Keratinocyte (primary cell): Measurements from ENCODE around the gene CFAP54. TPM values are rescaled to one million over a fixed set of nuclear protein-coding genes. Genes with fewer than 3 reads are reported as not detected.

ENCODE experiments used
- DNase-seq: peaks from one replicate; pipeline ENCODE4 v3.0.0-alpha.2; 2011; ENCODE audit warnings: low read depth, missing footprints, low spot score
- FAIRE-seq: peaks from 2 replicates; lab custom pipeline; 2011; peaks lifted over from hg19 to GRCh38; lab: Jason Lieb, UNC
- H2AFZ ChIP-seq: 2 replicates; pipeline ENCODE4 v1.6.0; 2012; ENCODE audit warnings: low read length, control low read depth, inconsistent platforms; ENCODE audit not compliant: control insufficient read depth
- H3K27ac ChIP-seq: 2 replicates; pipeline ENCODE4 v1.5.1; 2011; ENCODE audit warnings: low read length; ENCODE audit not compliant: control insufficient read depth, insufficient read depth
- H3K27me3 ChIP-seq: 3 replicates; pipeline ENCODE4 v1.6.0; 2011; ENCODE audit warnings: low read length; ENCODE audit not compliant: control insufficient read depth, insufficient read depth; ENCODE audit errors: extremely low read depth
- H3K36me3 ChIP-seq, 2 experiments: 2 replicates in 1 of 2; 3 replicates in 1 of 2; pipeline ENCODE4 v1.5.1; 2011; ENCODE audit warnings: low read length in 2 of 2, mild to moderate bottlenecking in 1 of 2; ENCODE audit not compliant: control insufficient read depth in 2 of 2, insufficient read depth in 2 of 2; ENCODE audit errors: extremely low read depth in 1 of 2
- H3K4me1 ChIP-seq: 3 replicates; pipeline ENCODE4 v1.5.1; 2011; ENCODE audit warnings: low read length; ENCODE audit not compliant: control insufficient read depth, insufficient read depth; ENCODE audit errors: extremely low read depth
- H3K4me2 ChIP-seq: 3 replicates; pipeline ENCODE4 v1.6.0; 2011; ENCODE audit warnings: low read depth, low read length; ENCODE audit not compliant: control insufficient read depth, insufficient read depth; ENCODE audit errors: extremely low read depth
- H3K4me3 ChIP-seq, 3 experiments: fragments of 200-600 bp in 1 of 3; sonication (generic) in 1 of 3; 2 replicates in 2 of 3; 3 replicates in 1 of 3; pipeline ENCODE4 v1.5.1; 2011 to 2016; ENCODE audit warnings: low read length in 3 of 3, mild to moderate bottlenecking in 3 of 3, control low read depth in 2 of 3, inconsistent platforms in 1 of 3, low read depth in 1 of 3, mixed read lengths in 1 of 3, mixed run types in 1 of 3, moderate library complexity in 1 of 3; ENCODE audit not compliant: control insufficient read depth in 2 of 3, insufficient read depth in 2 of 3; ENCODE audit errors: extremely low read depth in 1 of 3
- H3K79me2 ChIP-seq: 2 replicates; pipeline ENCODE4 v1.6.0; 2012; ENCODE audit warnings: low read length; ENCODE audit not compliant: control insufficient read depth, insufficient read depth
- H3K9ac ChIP-seq: 3 replicates; pipeline ENCODE4 v1.6.0; 2011; ENCODE audit warnings: low read length; ENCODE audit not compliant: control insufficient read depth, insufficient read depth; ENCODE audit errors: extremely low read depth
- H3K9me1 ChIP-seq: 3 replicates; pipeline ENCODE4 v1.6.0; 2011; ENCODE audit warnings: low read length; ENCODE audit not compliant: control insufficient read depth, insufficient read depth; ENCODE audit errors: extremely low read depth
- H3K9me3 ChIP-seq: 2 replicates; pipeline ENCODE4 v1.5.1; 2012; ENCODE audit warnings: low read depth, low read length; ENCODE audit not compliant: control insufficient read depth
- H4K20me1 ChIP-seq: 3 replicates; pipeline ENCODE4 v1.6.0; 2011; ENCODE audit warnings: low read length; ENCODE audit not compliant: control insufficient read depth, insufficient read depth; ENCODE audit errors: extremely low read depth
- CTCF ChIP-seq, 3 experiments: IDR thresholded peaks in 1 of 3; conservative IDR thresholded peaks in 1 of 3; optimal IDR thresholded peaks in 1 of 3; 2 replicates in 2 of 3; 3 replicates in 1 of 3; pipeline versions ENCODE3 to v1.5.1; 2011; ENCODE audit warnings: low read length in 3 of 3, mild to moderate bottlenecking in 3 of 3, moderate library complexity in 2 of 3, control low read depth in 1 of 3, inconsistent platforms in 1 of 3; ENCODE audit not compliant: insufficient read depth in 2 of 3; ENCODE audit errors: extremely low read depth in 1 of 3
- EZH2 ChIP-seq: IDR thresholded peaks from one replicate; pipeline ENCODE4 v1.6.1; 2012; ENCODE audit warnings: inconsistent platforms, mild to moderate bottlenecking, low read length, moderate library complexity
- dilution Hi-C: fragments of 300-500 bp; cut with MboI; formaldehyde crosslinking; loops from one replicate; pipeline ENCODE4 v1.7.0; 2020; ENCODE audit warnings: low sequenced_read_pairs; ENCODE audit not compliant: extremely low pct_ligation_motif_present
- polyA plus RNA-seq, 5 experiments: library from polyadenylated mRNA; depleted of rRNA in 3 of 5; stranded (reverse) in 3 of 5; stranded (forward) in 1 of 5; unstranded in 1 of 5; fragments of >200 nt; gene quantifications; 1 replicate in 1 of 5; 2 replicates in 3 of 5; 3 replicates in 1 of 5; pipeline versions ENCODE4 v1.2.1 to v1.2.3, GENCODE V29; 2011 to 2012; ENCODE audit warnings: missing spikeins in 2 of 5, low read depth in 1 of 5, low replicate concordance in 1 of 5

Gene CFAP54
- polyA plus RNA-seq, 1 donor (not counting 4 experiments of a cell fraction or from before 2014, with no cell fraction given): 1.2 TPM

GRCh38 chr12:96474206-96474605 is 15.2 kb upstream of the CFAP54 start:
- Histone ChIP-seq H3K9ac (no peak overlapping the region), H3K27ac (no peak overlapping the region), H3K27me3 (no peaks in the 10 kb centered on the region), H3K9me3 (no peaks in the 10 kb centered on the region), H3K9me1 (no peaks in the 10 kb centered on the region), H3K4me1 (peaks cover 14% of the 10 kb centered on the region), H2AFZ (no peak overlapping the region), H4K20me1 (no peaks in the 10 kb centered on the region), H3K79me2 (no peaks in the 10 kb centered on the region), H3K4me2 (no peak overlapping the region), H3K4me3 (no peak overlapping the region), H3K36me3 (no peaks in the 10 kb centered on the region)
- no peak for FAIRE-seq
- DNase-seq: no peak
- no peak for TF ChIP-seq CTCF (optimal IDR thresholded peaks at IDR 0.05 in 1 of 3, IDR thresholded peaks at IDR 0.05 in 1 of 3, conservative IDR thresholded peaks at IDR 0.05 in 1 of 3; ENCODE audit: extremely low read depth in 1 of 3, insufficient read depth in 2 of 3, low read length in 3 of 3)
- no peak for TF ChIP-seq EZH2
- dilution Hi-C loops: no loop called here

- FAIRE-seq: no peak
- DNase-seq: no peak
- Histone ChIP-seq H3K4me1 (peaks cover 12% of the 10 kb centered on the region), H2AFZ (no peak overlapping the region), H3K4me3 (no peak overlapping the region), H3K79me2 (no peaks in the 10 kb centered on the region), H3K9me3 (no peaks in the 10 kb centered on the region), H3K27ac (no peak overlapping the region), H3K9me1 (no peaks in the 10 kb centered on the region), H3K36me3 (no peaks in the 10 kb centered on the region), H3K27me3 (no peaks in the 10 kb centered on the region), H3K9ac (no peak overlapping the region), H3K4me2 (no peak overlapping the region), H4K20me1 (no peaks in the 10 kb centered on the region)
- TF ChIP-seq EZH2: no peak
- TF ChIP-seq CTCF (optimal IDR thresholded peaks at IDR 0.05 in 1 of 3, IDR thresholded peaks at IDR 0.05 in 1 of 3, conservative IDR thresholded peaks at IDR 0.05 in 1 of 3; ENCODE audit: extremely low read depth in 1 of 3, insufficient read depth in 2 of 3, low read length in 3 of 3): no peak
- dilution Hi-C loops: no loop called here
Measured at GRCh38 chr12:96478011-96478410, 11.4 kb upstream of the CFAP54 start.
